ENCODE results near the gene SUCLG2.
A peak's percentile ranks its signal among the peaks of the same experiment; 100 is the strongest.

The SUCLG2 gene

GRCh38 chr3:67619991-67620390 lies 34.4 kb downstream of the SUCLG2 start:
- Histone ChIP-seq H3K27me3 (replicated peaks; ENCODE audit: control insufficient read depth, insufficient read depth, low read length, poor library complexity, severe bottlenecking) (no peaks in the 10 kb centered on the region), H3K9me3 (ENCODE audit: control insufficient read depth, low read length) (no peaks in the 10 kb centered on the region), H3K36me3 (ENCODE audit: control insufficient read depth, insufficient read depth, low read length) (peaks cover 21% of the 10 kb centered on the region), H3K4me3 (ENCODE audit: insufficient read depth, low read depth, low read length, poor library complexity, severe bottlenecking) (no peak overlapping the region), H3K4me1 (ENCODE audit: control insufficient read depth, insufficient read depth, low read length, poor library complexity, severe bottlenecking) (peaks cover 4% of the 10 kb centered on the region), H3K27ac (ENCODE audit: insufficient read depth, low read length, poor library complexity, severe bottlenecking) (no peak overlapping the region)
- DNase-seq = no peak

- Histone ChIP-seq H3K4me3 (ENCODE audit: insufficient read depth, low read depth, low read length, poor library complexity, severe bottlenecking) (no peak overlapping the region), H3K36me3 (ENCODE audit: control insufficient read depth, insufficient read depth, low read length) (peaks cover 21% of the 10 kb centered on the region), H3K27ac (ENCODE audit: insufficient read depth, low read length, poor library complexity, severe bottlenecking) (no peak overlapping the region), H3K27me3 (replicated peaks; ENCODE audit: control insufficient read depth, insufficient read depth, low read length, poor library complexity, severe bottlenecking) (no peaks in the 10 kb centered on the region), H3K4me1 (ENCODE audit: control insufficient read depth, insufficient read depth, low read length, poor library complexity, severe bottlenecking) (peaks cover 4% of the 10 kb centered on the region), H3K9me3 (ENCODE audit: control insufficient read depth, low read length) (no peaks in the 10 kb centered on the region)
- no peak for DNase-seq
Measured at GRCh38 chr3:67617518-67617917, 36.9 kb downstream of the SUCLG2 start.

DNA sequence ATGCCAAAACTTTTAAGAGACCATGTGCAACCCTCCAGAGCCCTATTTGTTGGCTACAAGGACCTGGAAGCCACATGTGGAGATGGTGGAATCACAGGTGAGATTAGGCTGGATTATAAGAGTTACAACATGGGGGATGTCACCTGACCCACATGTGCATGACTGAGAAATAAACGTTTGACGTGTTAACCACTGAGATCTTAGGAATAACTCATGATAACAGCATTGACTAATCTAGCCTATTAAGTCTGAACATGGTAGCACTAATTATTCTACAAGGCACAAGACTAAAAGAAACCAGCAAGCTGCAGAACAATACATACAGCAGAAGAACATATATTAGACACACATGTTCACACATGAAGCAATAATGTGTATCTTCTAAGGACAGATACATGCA lies 38.4 kb downstream of the SUCLG2 start:
- no peak for DNase-seq
- H3K27me3 ChIP-seq (replicated peaks; ENCODE audit: control insufficient read depth, insufficient read depth, low read length, poor library complexity, severe bottlenecking) = no peaks in the 10 kb centered on the region
- no peaks in the 10 kb centered on the region for H3K4me1 ChIP-seq (ENCODE audit: control insufficient read depth, insufficient read depth, low read length, poor library complexity, severe bottlenecking)
- H3K36me3 ChIP-seq (ENCODE audit: control insufficient read depth, insufficient read depth, low read length) = peaks cover 21% of the 10 kb centered on the region
- H3K9me3 ChIP-seq (ENCODE audit: control insufficient read depth, low read length) = no peaks in the 10 kb centered on the region
- no peak overlapping the region for H3K4me3 ChIP-seq (ENCODE audit: insufficient read depth, low read depth, low read length, poor library complexity, severe bottlenecking)
- no peak overlapping the region for H3K27ac ChIP-seq (ENCODE audit: insufficient read depth, low read length, poor library complexity, severe bottlenecking)

DNA sequence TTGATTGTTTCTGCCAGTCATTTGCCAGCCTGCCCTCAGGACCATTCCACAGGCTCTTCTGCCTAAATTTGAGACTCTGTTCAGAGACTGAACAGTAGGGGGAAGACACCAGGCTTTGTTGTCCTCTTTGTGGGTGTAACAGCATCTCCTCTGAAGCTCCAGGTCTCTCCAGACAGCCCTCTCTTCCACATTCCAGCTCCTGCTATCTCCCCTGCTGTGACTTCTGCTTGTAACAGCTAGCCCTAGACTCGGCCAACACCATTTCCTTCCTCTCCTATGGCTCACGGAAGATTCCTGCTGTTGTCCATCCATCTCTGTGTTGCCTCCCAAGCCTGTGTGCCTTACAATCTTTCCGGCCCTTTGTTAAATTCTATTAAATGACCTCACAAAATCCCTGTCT lies 40.2 kb downstream of the SUCLG2 start:
- no peak overlapping the region for H3K27ac ChIP-seq (ENCODE audit: insufficient read depth, low read length, poor library complexity, severe bottlenecking)
- no peak for DNase-seq
- no peak overlapping the region for H3K4me3 ChIP-seq (ENCODE audit: insufficient read depth, low read depth, low read length, poor library complexity, severe bottlenecking)
- H3K27me3 ChIP-seq (replicated peaks; ENCODE audit: control insufficient read depth, insufficient read depth, low read length, poor library complexity, severe bottlenecking) = no peaks in the 10 kb centered on the region
- H3K9me3 ChIP-seq (ENCODE audit: control insufficient read depth, low read length) = no peaks in the 10 kb centered on the region
- H3K36me3 ChIP-seq (ENCODE audit: control insufficient read depth, insufficient read depth, low read length) = peaks cover 33% of the 10 kb centered on the region
- no peaks in the 10 kb centered on the region for H3K4me1 ChIP-seq (ENCODE audit: control insufficient read depth, insufficient read depth, low read length, poor library complexity, severe bottlenecking)

- Histone ChIP-seq H3K27me3 (replicated peaks; ENCODE audit: control insufficient read depth, insufficient read depth, low read length, poor library complexity, severe bottlenecking) (no peaks in the 10 kb centered on the region), H3K27ac (ENCODE audit: insufficient read depth, low read length, poor library complexity, severe bottlenecking) (no peak overlapping the region), H3K4me3 (ENCODE audit: insufficient read depth, low read depth, low read length, poor library complexity, severe bottlenecking) (no peak overlapping the region), H3K36me3 (ENCODE audit: control insufficient read depth, insufficient read depth, low read length) (peaks cover 27% of the 10 kb centered on the region), H3K4me1 (ENCODE audit: control insufficient read depth, insufficient read depth, low read length, poor library complexity, severe bottlenecking) (peaks cover 4% of the 10 kb centered on the region), H3K9me3 (ENCODE audit: control insufficient read depth, low read length) (no peaks in the 10 kb centered on the region)
- DNase-seq = no peak
Measured at GRCh38 chr3:67610458-67610857, 44.0 kb downstream of the SUCLG2 start.

- H3K27ac ChIP-seq (ENCODE audit: insufficient read depth, low read length, poor library complexity, severe bottlenecking) = no peak overlapping the region
- peaks cover 9% of the 10 kb centered on the region for H3K4me1 ChIP-seq (ENCODE audit: control insufficient read depth, insufficient read depth, low read length, poor library complexity, severe bottlenecking)
- H3K9me3 ChIP-seq (ENCODE audit: control insufficient read depth, low read length) = no peaks in the 10 kb centered on the region
- no peak overlapping the region for H3K4me3 ChIP-seq (ENCODE audit: insufficient read depth, low read depth, low read length, poor library complexity, severe bottlenecking)
- H3K27me3 ChIP-seq (replicated peaks; ENCODE audit: control insufficient read depth, insufficient read depth, low read length, poor library complexity, severe bottlenecking) = no peaks in the 10 kb centered on the region
- no peak for DNase-seq
- peaks cover 27% of the 10 kb centered on the region for H3K36me3 ChIP-seq (ENCODE audit: control insufficient read depth, insufficient read depth, low read length)
Measured at GRCh38 chr3:67609709-67610108, 44.7 kb downstream of the SUCLG2 start.

DNA sequence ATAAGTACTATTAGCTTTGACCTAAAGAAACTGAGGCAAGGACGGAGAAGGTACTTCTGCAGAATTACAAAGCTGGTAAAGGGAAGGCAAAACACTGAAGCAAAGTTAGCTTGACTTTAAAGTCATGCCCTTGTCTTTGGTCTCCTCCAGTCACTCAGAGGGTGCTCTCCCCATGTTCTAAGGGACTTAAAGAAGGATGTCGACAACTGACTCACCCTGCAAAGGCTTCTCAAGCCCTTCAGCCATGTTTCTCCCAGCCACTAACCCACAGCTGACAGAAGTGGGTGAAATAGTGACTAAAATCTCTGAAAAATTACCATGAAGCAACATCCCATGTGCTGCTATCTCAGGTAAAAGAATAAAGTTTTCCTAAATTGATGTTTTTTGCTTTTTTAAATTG lies 46.4 kb downstream of the SUCLG2 start:
- no peak overlapping the region for H3K27ac ChIP-seq (ENCODE audit: insufficient read depth, low read length, poor library complexity, severe bottlenecking)
- no peaks in the 10 kb centered on the region for H3K9me3 ChIP-seq (ENCODE audit: control insufficient read depth, low read length)
- H3K4me1 ChIP-seq (ENCODE audit: control insufficient read depth, insufficient read depth, low read length, poor library complexity, severe bottlenecking) = peaks cover 10% of the 10 kb centered on the region
- H3K27me3 ChIP-seq (replicated peaks; ENCODE audit: control insufficient read depth, insufficient read depth, low read length, poor library complexity, severe bottlenecking) = no peaks in the 10 kb centered on the region
- DNase-seq = no peak
- no peak overlapping the region for H3K4me3 ChIP-seq (ENCODE audit: insufficient read depth, low read depth, low read length, poor library complexity, severe bottlenecking)
- peaks cover 27% of the 10 kb centered on the region for H3K36me3 ChIP-seq (ENCODE audit: control insufficient read depth, insufficient read depth, low read length)

- Histone ChIP-seq H3K36me3 (ENCODE audit: control insufficient read depth, insufficient read depth, low read length) (peaks cover 22% of the 10 kb centered on the region), H3K9me3 (ENCODE audit: control insufficient read depth, low read length) (no peaks in the 10 kb centered on the region), H3K27ac (ENCODE audit: insufficient read depth, low read length, poor library complexity, severe bottlenecking) (peak overlapping the region; percentile 8), H3K27me3 (replicated peaks; ENCODE audit: control insufficient read depth, insufficient read depth, low read length, poor library complexity, severe bottlenecking) (no peaks in the 10 kb centered on the region), H3K4me1 (ENCODE audit: control insufficient read depth, insufficient read depth, low read length, poor library complexity, severe bottlenecking) (peaks cover 33% of the 10 kb centered on the region), H3K4me3 (ENCODE audit: insufficient read depth, low read depth, low read length, poor library complexity, severe bottlenecking) (no peak overlapping the region)
- no peak for DNase-seq
Measured at GRCh38 chr3:67605377-67605776, 49.0 kb downstream of the SUCLG2 start.

DNA sequence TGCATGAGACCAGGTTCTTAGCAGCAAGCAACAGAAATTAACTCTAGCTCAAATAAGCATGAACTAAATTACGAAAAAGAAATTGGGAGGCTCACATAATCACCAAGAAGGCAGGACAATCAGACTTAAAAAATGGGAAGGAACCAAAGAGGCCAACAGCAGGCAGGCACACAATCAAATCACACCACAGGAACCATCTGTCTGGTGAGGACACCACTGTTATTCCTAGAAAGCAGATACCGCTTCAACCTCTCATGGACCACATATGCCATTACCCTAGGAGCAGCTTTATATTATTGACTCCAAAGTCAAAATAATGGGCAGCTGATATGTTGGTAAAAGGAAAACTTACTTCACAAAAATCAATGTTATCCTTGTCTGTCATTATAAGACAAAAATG lies 51.6 kb downstream of the SUCLG2 start:
- Histone ChIP-seq H3K4me1 (ENCODE audit: control insufficient read depth, insufficient read depth, low read length, poor library complexity, severe bottlenecking) (peaks cover 39% of the 10 kb centered on the region), H3K27me3 (replicated peaks; ENCODE audit: control insufficient read depth, insufficient read depth, low read length, poor library complexity, severe bottlenecking) (no peaks in the 10 kb centered on the region), H3K9me3 (ENCODE audit: control insufficient read depth, low read length) (no peaks in the 10 kb centered on the region), H3K36me3 (ENCODE audit: control insufficient read depth, insufficient read depth, low read length) (peaks cover 1% of the 10 kb centered on the region), H3K4me3 (ENCODE audit: insufficient read depth, low read depth, low read length, poor library complexity, severe bottlenecking) (no peak overlapping the region), H3K27ac (ENCODE audit: insufficient read depth, low read length, poor library complexity, severe bottlenecking) (no peak overlapping the region)
- DNase-seq = no peak

- DNase-seq = no peak
- peaks cover 39% of the 10 kb centered on the region for H3K4me1 ChIP-seq (ENCODE audit: control insufficient read depth, insufficient read depth, low read length, poor library complexity, severe bottlenecking)
- H3K27me3 ChIP-seq (replicated peaks; ENCODE audit: control insufficient read depth, insufficient read depth, low read length, poor library complexity, severe bottlenecking) = no peaks in the 10 kb centered on the region
- no peak overlapping the region for H3K4me3 ChIP-seq (ENCODE audit: insufficient read depth, low read depth, low read length, poor library complexity, severe bottlenecking)
- no peaks in the 10 kb centered on the region for H3K36me3 ChIP-seq (ENCODE audit: control insufficient read depth, insufficient read depth, low read length)
- H3K27ac ChIP-seq (ENCODE audit: insufficient read depth, low read length, poor library complexity, severe bottlenecking) = peak overlapping the region; percentile 12
- H3K9me3 ChIP-seq (ENCODE audit: control insufficient read depth, low read length) = no peaks in the 10 kb centered on the region
Measured at GRCh38 chr3:67601919-67602608, 52.3 kb downstream of the SUCLG2 start.
